Astrocyte (in vitro differentiated cells and primary cell): ENCODE data around the gene SYT4. TPM values are rescaled to one million over a fixed set of nuclear protein-coding genes. Genes with fewer than 3 reads are reported as not detected.

Experiments used
- DNase-seq: peaks from one replicate; pipeline ENCODE4 v3.0.0-alpha.2; 2010; ENCODE audit warnings: low read depth
- FAIRE-seq: peaks from 2 replicates; lab custom pipeline; 2011; peaks lifted over from hg19 to GRCh38; lab: Jason Lieb, UNC
- H2AFZ ChIP-seq: 2 replicates; pipeline ENCODE4 v1.6.0; 2012; ENCODE audit warnings: low read depth, low read length, inconsistent platforms
- H3K27ac ChIP-seq: 2 replicates; pipeline ENCODE4 v1.5.1; 2011; ENCODE audit warnings: low read depth, low read length, inconsistent platforms
- H3K27me3 ChIP-seq: 2 replicates; pipeline ENCODE4 v1.6.0; 2011; ENCODE audit warnings: low read length, inconsistent platforms; ENCODE audit not compliant: insufficient read depth
- H3K36me3 ChIP-seq: 2 replicates; pipeline ENCODE4 v1.5.1; 2011; ENCODE audit warnings: low read length, inconsistent platforms; ENCODE audit not compliant: insufficient read depth
- H3K4me1 ChIP-seq: 2 replicates; pipeline ENCODE4 v1.5.1; 2011; ENCODE audit warnings: low read length, inconsistent platforms; ENCODE audit not compliant: insufficient read depth
- H3K4me2 ChIP-seq: 2 replicates; pipeline ENCODE4 v1.6.0; 2012; ENCODE audit warnings: low read length, inconsistent platforms
- H3K4me3 ChIP-seq: 2 replicates; pipeline ENCODE4 v1.5.1; 2011; ENCODE audit warnings: low read depth, mild to moderate bottlenecking, low read length, inconsistent platforms; ENCODE audit not compliant: insufficient read depth
- H3K79me2 ChIP-seq: 2 replicates; pipeline ENCODE4 v1.6.0; 2012; ENCODE audit warnings: mild to moderate bottlenecking, low read length, inconsistent platforms; ENCODE audit not compliant: insufficient read depth
- H3K9ac ChIP-seq: 2 replicates; pipeline ENCODE4 v1.6.0; 2012; ENCODE audit warnings: mild to moderate bottlenecking, low read length, inconsistent platforms
- H3K9me3 ChIP-seq: 2 replicates; pipeline ENCODE4 v1.5.1; 2012; ENCODE audit warnings: low read depth, mild to moderate bottlenecking, low read length, inconsistent platforms; ENCODE audit not compliant: insufficient read depth
- H4K20me1 ChIP-seq: 2 replicates; pipeline ENCODE4 v1.6.0; 2012; ENCODE audit warnings: low read length, inconsistent platforms; ENCODE audit not compliant: insufficient read depth
- H3K27ac Mint-ChIP-seq: one replicate; pipeline ENCODE4 v1.8.0; 2021; ENCODE audit warnings: mild to moderate bottlenecking, mixed read lengths; ENCODE audit not compliant: unreplicated experiment
- H3K27me3 Mint-ChIP-seq: one replicate; pipeline ENCODE4 v1.8.0; 2021; ENCODE audit warnings: low read depth, mixed read lengths; ENCODE audit not compliant: unreplicated experiment
- H3K36me3 Mint-ChIP-seq: one replicate; pipeline ENCODE4 v1.8.0; 2021; ENCODE audit warnings: low read depth, mixed read lengths; ENCODE audit not compliant: unreplicated experiment
- H3K4me1 Mint-ChIP-seq: one replicate; pipeline ENCODE4 v1.8.0; 2021; ENCODE audit warnings: low read depth, mixed read lengths; ENCODE audit not compliant: unreplicated experiment
- H3K4me3 Mint-ChIP-seq: one replicate; pipeline ENCODE4 v1.8.0; 2021; ENCODE audit warnings: mild to moderate bottlenecking, moderate library complexity, mixed read lengths; ENCODE audit not compliant: unreplicated experiment
- H3K9me3 Mint-ChIP-seq: one replicate; pipeline ENCODE4 v1.8.0; 2021; ENCODE audit warnings: mild to moderate bottlenecking, mixed read lengths; ENCODE audit not compliant: unreplicated experiment
- EZH2 ChIP-seq: IDR thresholded peaks from 2 replicates; pipeline ENCODE4 v1.6.1; 2012; ENCODE audit warnings: mild to moderate bottlenecking, low read length, inconsistent platforms; ENCODE audit not compliant: insufficient read depth
- total RNA-seq: library from RNA; stranded (reverse); gene quantifications from 2 replicates; pipeline ENCODE4 v1.2.1, GENCODE V29; 2021
- TF ChIP-seq, protein P1 (sequence below): IDR thresholded peaks from 2 replicates; pipeline ENCODE4 v1.5.1; 2011; ENCODE audit warnings: low read depth, mild to moderate bottlenecking, inconsistent platforms, low read length, moderate library complexity; ENCODE audit not compliant: insufficient read depth

SYT4 gene
- total RNA-seq, 1 donor from 2014 or later = not detected

- Histone ChIP-seq H4K20me1 (no peaks in the 10 kb centered on the region), H3K27ac (no peak overlapping the region), H3K36me3 (no peaks in the 10 kb centered on the region), H2AFZ (no peak overlapping the region), H3K4me2 (no peak overlapping the region), H3K27me3 (no peaks in the 10 kb centered on the region), H3K79me2 (no peaks in the 10 kb centered on the region), H3K4me3 (no peak overlapping the region), H3K9ac (no peak overlapping the region), H3K9me3 (no peaks in the 10 kb centered on the region), H3K4me1 (no peaks in the 10 kb centered on the region)
- no peak for TF ChIP-seq EZH2
- TF ChIP-seq, protein P1, sequence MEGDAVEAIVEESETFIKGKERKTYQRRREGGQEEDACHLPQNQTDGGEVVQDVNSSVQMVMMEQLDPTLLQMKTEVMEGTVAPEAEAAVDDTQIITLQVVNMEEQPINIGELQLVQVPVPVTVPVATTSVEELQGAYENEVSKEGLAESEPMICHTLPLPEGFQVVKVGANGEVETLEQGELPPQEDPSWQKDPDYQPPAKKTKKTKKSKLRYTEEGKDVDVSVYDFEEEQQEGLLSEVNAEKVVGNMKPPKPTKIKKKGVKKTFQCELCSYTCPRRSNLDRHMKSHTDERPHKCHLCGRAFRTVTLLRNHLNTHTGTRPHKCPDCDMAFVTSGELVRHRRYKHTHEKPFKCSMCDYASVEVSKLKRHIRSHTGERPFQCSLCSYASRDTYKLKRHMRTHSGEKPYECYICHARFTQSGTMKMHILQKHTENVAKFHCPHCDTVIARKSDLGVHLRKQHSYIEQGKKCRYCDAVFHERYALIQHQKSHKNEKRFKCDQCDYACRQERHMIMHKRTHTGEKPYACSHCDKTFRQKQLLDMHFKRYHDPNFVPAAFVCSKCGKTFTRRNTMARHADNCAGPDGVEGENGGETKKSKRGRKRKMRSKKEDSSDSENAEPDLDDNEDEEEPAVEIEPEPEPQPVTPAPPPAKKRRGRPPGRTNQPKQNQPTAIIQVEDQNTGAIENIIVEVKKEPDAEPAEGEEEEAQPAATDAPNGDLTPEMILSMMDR = no peak
- no peaks in the 10 kb centered on the region for H3K9me3 Mint-ChIP-seq
- FAIRE-seq (no peak), DNase-seq (peak; percentile 26)
- H3K4me3 Mint-ChIP-seq = no peak overlapping the region
- H3K27ac Mint-ChIP-seq = no peak overlapping the region
- no peaks in the 10 kb centered on the region for H3K36me3 Mint-ChIP-seq
- H3K4me1 Mint-ChIP-seq = no peaks in the 10 kb centered on the region
- H3K27me3 Mint-ChIP-seq = peaks cover 3% of the 10 kb centered on the region
These were observed 40.4 kb downstream of the SYT4 start for GRCh38 chr18:43236921-43237320.

GRCh38 chr18:43234889-43235288, 42.4 kb downstream of the SYT4 start:
- no peaks in the 10 kb centered on the region for H3K36me3 ChIP-seq
- peaks cover 3% of the 10 kb centered on the region for H3K27me3 Mint-ChIP-seq
- H3K4me1 ChIP-seq = no peaks in the 10 kb centered on the region
- H4K20me1 ChIP-seq = no peaks in the 10 kb centered on the region
- no peaks in the 10 kb centered on the region for H3K4me1 Mint-ChIP-seq
- no peak overlapping the region for H3K4me3 Mint-ChIP-seq
- H3K9me3 Mint-ChIP-seq = no peaks in the 10 kb centered on the region
- FAIRE-seq = no peak
- H3K9me3 ChIP-seq = no peaks in the 10 kb centered on the region
- no peak overlapping the region for H3K27ac ChIP-seq
- no peaks in the 10 kb centered on the region for H3K36me3 Mint-ChIP-seq
- H3K4me2 ChIP-seq = no peak overlapping the region
- TF ChIP-seq, protein P1 = no peak
- TF ChIP-seq EZH2 = no peak
- no peak overlapping the region for H2AFZ ChIP-seq
- no peak overlapping the region for H3K27ac Mint-ChIP-seq
- no peak for DNase-seq
- H3K27me3 ChIP-seq = no peaks in the 10 kb centered on the region
- H3K9ac ChIP-seq = no peak overlapping the region
- no peaks in the 10 kb centered on the region for H3K79me2 ChIP-seq
- H3K4me3 ChIP-seq = no peak overlapping the region

GRCh38 chr18:43222501-43222900, 54.8 kb downstream of the SYT4 start:
- Mint-ChIP-seq H3K27me3 (no peaks in the 10 kb centered on the region), H3K36me3 (no peaks in the 10 kb centered on the region), H3K27ac (no peak overlapping the region), H3K4me1 (no peaks in the 10 kb centered on the region), H3K4me3 (no peak overlapping the region), H3K9me3 (no peaks in the 10 kb centered on the region)
- TF ChIP-seq, protein P1 = no peak
- TF ChIP-seq EZH2 = no peak
- Histone ChIP-seq H3K9me3 (no peaks in the 10 kb centered on the region), H3K27ac (no peak overlapping the region), H3K4me2 (no peak overlapping the region), H3K27me3 (no peaks in the 10 kb centered on the region), H3K4me3 (no peak overlapping the region), H3K79me2 (no peaks in the 10 kb centered on the region), H3K36me3 (no peaks in the 10 kb centered on the region), H2AFZ (no peak overlapping the region), H4K20me1 (no peaks in the 10 kb centered on the region), H3K9ac (no peak overlapping the region), H3K4me1 (no peaks in the 10 kb centered on the region)
- DNase-seq (no peak), FAIRE-seq (no peak)
